ENCODE data around the gene SERPINA4. TPM values are rescaled to one million over a fixed set of nuclear protein-coding genes. Genes with fewer than 3 reads are reported as not detected.

SERPINA4 gene
- total and polyA plus RNA-seq, 2 of the 13 experiments (the other 11 are each of a cell fraction or from before 2014, with no cell fraction given) = 39.1 to 57.8 TPM

GRCh38 chr14:94599656-94600004 is 38.4 kb downstream of the SERPINA4 start (continued):
- 0 out of 2 replicates have a peak, but pooled peaks have one; percentile 21 for TF ChIP-seq USF2 (IDR thresholded peaks at IDR 0.05; ENCODE audit: low read depth, low read length)
- peak; percentile 57; the same call in 1 of the 2 replicates for TF ChIP-seq USF2 (CRISPR knock-in tag; IDR thresholded peaks at IDR 0.05; ENCODE audit: borderline replicate concordance)
- TF ChIP-seq HCFC1 (IDR thresholded peaks at IDR 0.05; ENCODE audit: low read depth, low read length) = no peak
- peak; percentile 82 for TF ChIP-seq ZSCAN25 (CRISPR knock-in tag; IDR thresholded peaks at IDR 0.05)

- BruUV-seq (replicated peaks) = no TSS peak
- H3K79me2 ChIP-seq (ENCODE audit: insufficient read depth, low read length) = peaks cover 27% of the 10 kb centered on the region
- peak overlapping the region; percentile 72 for H3K9ac ChIP-seq (ENCODE audit: insufficient read depth, low read depth, low read length)
- DNase-seq (ENCODE audit: low spot score) (no peak), FAIRE-seq (no peak), ATAC-seq (no peak)
- peaks cover 97% of the 10 kb centered on the region for H3K4me1 ChIP-seq (ENCODE audit: insufficient read depth, low read length)
- WGBS (ENCODE audit: low lambda C conversion rate) = 48% methylated on average over 7 of the region's 11 CpGs
- no peaks in the 10 kb centered on the region for H4K20me1 ChIP-seq (ENCODE audit: insufficient read depth, low read length)
- peak overlapping the region; percentile 96 for H3K27ac ChIP-seq (ENCODE audit: extremely low read length, insufficient read depth, low read length)
- no peaks in the 10 kb centered on the region for H3K9me3 ChIP-seq (ENCODE audit: low read length)
- ChIA-PET POLR2A (interaction anchor here (0.6 to 15.7 kb wide), 19 partner anchors 8 to 206 kb away, joined by 3 to 638 read pairs (median 8); partner anchors contain the start of genes SERPINA3, SERPINA4 and SERPINA5), CTCF (ENCODE audit: low intra/inter-chr PET ratio, low total read pairs) (no interaction called here)
- no peak overlapping the region for H2AFZ ChIP-seq (ENCODE audit: low read length)
- H3K36me3 ChIP-seq (replicated peaks in 1 of 2; ENCODE audit: control insufficient read depth in 1 of 2, insufficient read depth in 2 of 2, low read length in 2 of 2) = no peaks in the 10 kb centered on the region
- peak overlapping the region; percentile 62 for H3K4me2 ChIP-seq (ENCODE audit: low read depth, low read length)
- in situ Hi-C loops (cut with HindIII; ENCODE audit: extremely low pct_ligation_motif_present, low pct_unique_long_range_greater_than_20kb) (no loop called here), intact Hi-C loops (cut with micrococcal nuclease; ENCODE audit: unreplicated experiment) (no loop called here)
- H3K4me3 ChIP-seq (replicated peaks in 1 of 3; ENCODE audit: insufficient read depth in 1 of 3, low read depth in 2 of 3, low read length in 3 of 3) = peak overlapping the region in 1 of 3 experiments; percentile 24; a peak in 2 of 6 replicates
- no peaks in the 10 kb centered on the region for H3K27me3 ChIP-seq (ENCODE audit: control insufficient read depth in 1 of 2, insufficient read depth in 2 of 2, low read length in 2 of 2)
- TF ChIP-seq NFYC (CRISPR knock-in tag; IDR thresholded peaks at IDR 0.05) = no peak
- no peak for TF ChIP-seq ZBTB40 (IDR thresholded peaks at IDR 0.05)
- TF ChIP-seq ZBTB40 (CRISPR knock-in tag; IDR thresholded peaks at IDR 0.05) = no peak
- no peak for TF ChIP-seq GMEB2 (CRISPR knock-in tag; IDR thresholded peaks at IDR 0.05; ENCODE audit: low read depth)
- no peak for TF ChIP-seq GFI1 (CRISPR knock-in tag; IDR thresholded peaks at IDR 0.05; ENCODE audit: borderline replicate concordance)
- TF ChIP-seq ZNF317 (CRISPR knock-in tag; IDR thresholded peaks at IDR 0.05) = no peak
- TF ChIP-seq KDM2A (CRISPR knock-in tag; IDR thresholded peaks at IDR 0.05; ENCODE audit: borderline replicate concordance, low read depth) = no peak
These were observed 38.9 kb downstream of the SERPINA4 start for GRCh38 chr14:94600148-94600545.

Measured in HepG2 (cell line).